Fibroblast of skin of scalp (primary cell): ENCODE results near the gene PRDX6. TPM values are rescaled to one million over a fixed set of nuclear protein-coding genes. Genes with fewer than 3 reads are reported as not detected.
"Not testable (repeated sequence)": the region's sequence is repeated elsewhere in the genome, so short reads cannot be mapped to it uniquely, and the experiment has no call there.

Experiments
- DNase-seq: peaks from one replicate; pipeline ENCODE4 v3.0.0-alpha.2; 2013
- polyA plus RNA-seq, 2 experiments: library from polyadenylated mRNA; unstranded; fragments of 120-200 nt; gene quantifications; one replicate each; pipeline ENCODE4 v1.2.1, GENCODE V29; 2013; ENCODE audit not compliant: insufficient read length in 2 of 2

Gene PRDX6
- polyA plus RNA-seq (2013, experiment 1 of 2; ENCODE audit: insufficient read length) = 264 TPM
- polyA plus RNA-seq (2013, experiment 2 of 2; ENCODE audit: insufficient read length) = 274 TPM

- DNase-seq = peak; percentile 90
These were observed at the start of gene PRDX6 for GRCh38 chr1:173477286-173478093. PRDX6 (plus strand) TSS chr1:173477335; CDS start chr1:173477398, 63 bp downstream.

GRCh38 chr1:173429471-173430402 is 47.4 kb upstream of the PRDX6 start:
- DNase-seq = peak; percentile 93

- no peak for DNase-seq
These were observed 46.3 kb upstream of the PRDX6 start for GRCh38 chr1:173430677-173431303.

- peak; percentile 90 for DNase-seq
These were observed 45.7 kb upstream of the PRDX6 start for GRCh38 chr1:173431304-173432045.

GRCh38 chr1:173432331-173432730 is 44.8 kb upstream of the PRDX6 start:
- no peak for DNase-seq

GRCh38 chr1:173433751-173434326 is 43.3 kb upstream of the PRDX6 start:
- peak; percentile 70 for DNase-seq

- no peak for DNase-seq
These were observed 40.2 kb upstream of the PRDX6 start for GRCh38 chr1:173436841-173437428.

- DNase-seq = no peak
These were observed 38.5 kb upstream of the PRDX6 start for GRCh38 chr1:173438675-173439074.

- no peak for DNase-seq
These were observed 36.7 kb upstream of the PRDX6 start for GRCh38 chr1:173440430-173440829.

- no peak for DNase-seq
These were observed 32.4 kb upstream of the PRDX6 start for GRCh38 chr1:173444757-173445156.

- no peak for DNase-seq
These were observed 32.0 kb upstream of the PRDX6 start for GRCh38 chr1:173445164-173445563.

GRCh38 chr1:173445656-173446055 is 31.5 kb upstream of the PRDX6 start:
- no peak for DNase-seq

GRCh38 chr1:173447224-173447623 is 29.9 kb upstream of the PRDX6 start:
- no peak for DNase-seq

GRCh38 chr1:173448945-173449344 is 28.2 kb upstream of the PRDX6 start:
- no peak for DNase-seq

GRCh38 chr1:173451981-173452380 is 25.2 kb upstream of the PRDX6 start:
- DNase-seq = no peak

GRCh38 chr1:173453982-173454381 is 23.2 kb upstream of the PRDX6 start:
- DNase-seq = peak; percentile 48

- no peak for DNase-seq
These were observed 22.1 kb upstream of the PRDX6 start for GRCh38 chr1:173454966-173455524.

GRCh38 chr1:173459885-173460284 is 17.2 kb upstream of the PRDX6 start:
- no peak for DNase-seq

GRCh38 chr1:173462666-173463065 is 14.5 kb upstream of the PRDX6 start:
- not testable (repeated sequence) for DNase-seq

GRCh38 chr1:173464185-173464584 is 12.9 kb upstream of the PRDX6 start:
- not testable (repeated sequence) for DNase-seq

- DNase-seq = peak; percentile 48
These were observed 9.7 kb upstream of the PRDX6 start for GRCh38 chr1:173467426-173467825.
